WERI-Rb-1 (cell line): ENCODE results near the gene SDHAF1.
A peak's percentile ranks its signal among the peaks of the same experiment; 100 is the strongest.

Experiments
- DNase-seq: peaks from one replicate; pipeline ENCODE4 v3.0.0-alpha.2; 2020
- H3K27ac ChIP-seq: fragments of 250-450 bp; sonication (Bioruptor Pico); 2 replicates; pipeline ENCODE4 v1.5.1; 2020; ENCODE audit warnings: mild to moderate bottlenecking, moderate library complexity
- H3K27me3 ChIP-seq: fragments of 250-450 bp; sonication (Bioruptor Pico); 2 replicates; pipeline ENCODE4 v1.5.1; 2021; ENCODE audit warnings: mild to moderate bottlenecking, low read depth, moderate library complexity; ENCODE audit not compliant: insufficient read depth, severe bottlenecking
- H3K36me3 ChIP-seq: fragments of 250-450 bp; sonication (Bioruptor Pico); 2 replicates; pipeline ENCODE4 v1.5.1; 2020; ENCODE audit warnings: mild to moderate bottlenecking, moderate library complexity
- H3K4me3 ChIP-seq: 2 replicates; pipeline ENCODE4 v1.5.1; 2011; ENCODE audit warnings: low read depth, mild to moderate bottlenecking, control low read depth, low read length
- H3K9me3 ChIP-seq: fragments of 250-450 bp; sonication (Bioruptor Pico); 2 replicates; pipeline ENCODE4 v1.5.1; 2021; ENCODE audit warnings: mild to moderate bottlenecking, moderate library complexity; ENCODE audit not compliant: severe bottlenecking
- TF ChIP-seq, protein P1 (sequence below): IDR thresholded peaks from 2 replicates; pipeline ENCODE4 v1.5.1; 2011; ENCODE audit warnings: low read depth, mild to moderate bottlenecking, control low read depth, inconsistent platforms, low read length

Gene SDHAF1

DNA sequence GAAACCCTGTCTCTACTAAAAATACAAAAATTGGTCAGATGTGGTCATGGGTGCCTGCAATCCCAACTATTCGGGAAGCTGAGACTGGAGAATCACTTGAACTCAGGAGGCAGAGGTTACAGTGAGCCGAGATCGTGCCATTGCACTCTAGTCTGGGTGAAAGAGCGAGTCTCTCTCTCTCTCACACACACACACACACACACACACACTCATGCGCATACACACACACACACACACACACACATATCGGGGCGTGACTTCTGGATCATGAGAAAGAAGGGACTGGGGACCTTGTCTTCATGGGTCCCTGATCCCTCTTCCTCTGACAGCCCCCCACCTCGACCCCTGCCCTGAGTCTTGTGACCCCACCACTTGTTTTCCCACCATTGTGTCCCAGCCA, 11.8 kb upstream of the SDHAF1 start:
- no peaks in the 10 kb centered on the region for H3K36me3 ChIP-seq
- H3K9me3 ChIP-seq: no peaks in the 10 kb centered on the region
- H3K4me3 ChIP-seq: no peak overlapping the region
- DNase-seq: no peak
- H3K27me3 ChIP-seq: no peaks in the 10 kb centered on the region
- TF ChIP-seq, protein P1, sequence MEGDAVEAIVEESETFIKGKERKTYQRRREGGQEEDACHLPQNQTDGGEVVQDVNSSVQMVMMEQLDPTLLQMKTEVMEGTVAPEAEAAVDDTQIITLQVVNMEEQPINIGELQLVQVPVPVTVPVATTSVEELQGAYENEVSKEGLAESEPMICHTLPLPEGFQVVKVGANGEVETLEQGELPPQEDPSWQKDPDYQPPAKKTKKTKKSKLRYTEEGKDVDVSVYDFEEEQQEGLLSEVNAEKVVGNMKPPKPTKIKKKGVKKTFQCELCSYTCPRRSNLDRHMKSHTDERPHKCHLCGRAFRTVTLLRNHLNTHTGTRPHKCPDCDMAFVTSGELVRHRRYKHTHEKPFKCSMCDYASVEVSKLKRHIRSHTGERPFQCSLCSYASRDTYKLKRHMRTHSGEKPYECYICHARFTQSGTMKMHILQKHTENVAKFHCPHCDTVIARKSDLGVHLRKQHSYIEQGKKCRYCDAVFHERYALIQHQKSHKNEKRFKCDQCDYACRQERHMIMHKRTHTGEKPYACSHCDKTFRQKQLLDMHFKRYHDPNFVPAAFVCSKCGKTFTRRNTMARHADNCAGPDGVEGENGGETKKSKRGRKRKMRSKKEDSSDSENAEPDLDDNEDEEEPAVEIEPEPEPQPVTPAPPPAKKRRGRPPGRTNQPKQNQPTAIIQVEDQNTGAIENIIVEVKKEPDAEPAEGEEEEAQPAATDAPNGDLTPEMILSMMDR: no peak
- H3K27ac ChIP-seq: no peak overlapping the region

DNA sequence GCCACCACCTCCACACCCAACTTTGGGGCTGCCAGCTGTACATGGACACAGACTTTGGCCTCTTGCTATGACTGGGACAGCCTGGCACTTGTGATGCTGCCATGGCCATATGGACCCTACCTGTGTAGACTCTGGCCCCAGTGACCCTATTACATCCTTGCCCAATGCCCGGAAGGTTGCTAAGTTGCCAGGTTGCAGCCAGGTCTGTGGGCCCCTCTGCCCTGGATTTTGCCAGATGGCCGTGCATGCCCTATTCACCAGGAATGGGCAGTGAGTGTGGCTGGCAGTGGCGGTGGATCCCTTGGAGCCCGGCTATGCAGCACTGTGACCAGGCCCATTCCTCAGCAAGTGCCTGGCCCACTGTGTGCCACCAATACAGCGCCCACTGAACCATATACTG, 8.9 kb upstream of the SDHAF1 start:
- no peak for DNase-seq
- Histone ChIP-seq H3K36me3 (no peaks in the 10 kb centered on the region), H3K27me3 (no peaks in the 10 kb centered on the region), H3K27ac (no peak overlapping the region), H3K4me3 (no peak overlapping the region), H3K9me3 (no peaks in the 10 kb centered on the region)
- TF ChIP-seq, protein P1: no peak

DNA sequence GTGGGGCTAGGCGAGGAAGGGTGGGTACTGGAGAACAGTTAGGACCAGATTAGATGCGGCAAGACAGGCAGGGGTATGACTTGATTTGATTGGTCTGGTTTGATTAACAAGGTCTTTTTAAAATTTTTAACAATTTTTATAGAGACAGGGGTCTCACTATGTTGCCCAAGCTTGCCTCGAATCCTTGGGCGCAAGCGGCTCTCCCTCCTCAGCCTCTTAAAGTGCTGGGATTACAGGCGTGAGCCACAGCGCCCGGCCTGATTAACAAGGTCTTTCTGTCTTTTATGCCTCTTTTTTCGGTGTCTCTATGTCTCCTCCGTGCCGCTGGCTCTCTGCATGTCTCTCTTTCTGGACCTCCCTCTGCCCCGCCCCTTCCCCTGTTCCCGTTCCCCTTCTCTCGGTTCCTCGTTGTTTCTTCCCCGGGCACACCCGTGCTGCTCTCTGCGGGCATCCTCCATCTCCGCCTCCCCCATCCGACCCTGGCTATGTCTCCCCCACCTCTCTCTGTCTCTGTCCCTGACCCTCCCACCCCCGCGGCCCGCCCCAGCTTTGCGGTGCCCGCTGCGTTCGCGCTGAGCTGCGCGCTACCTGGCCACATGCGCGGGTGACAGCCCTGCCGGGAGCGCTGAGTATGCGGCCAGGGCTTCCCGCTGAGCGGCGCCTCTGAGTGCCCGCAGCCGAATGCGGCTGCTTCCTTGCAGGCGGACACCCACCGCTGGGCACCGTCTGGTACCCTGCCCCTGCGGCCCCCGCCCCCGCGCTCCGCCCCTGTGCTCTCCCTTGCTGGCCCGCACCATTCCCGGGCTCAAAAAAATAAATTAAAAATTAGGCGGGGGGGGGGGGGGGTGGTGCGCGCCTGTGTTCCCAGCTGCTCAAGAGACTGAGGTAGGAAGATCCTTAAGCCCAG, 8.1 kb upstream of the SDHAF1 start:
- peak; percentile 83 for DNase-seq
- Histone ChIP-seq H3K27me3 (no peaks in the 10 kb centered on the region), H3K4me3 (peak overlapping the region; percentile 51), H3K9me3 (no peaks in the 10 kb centered on the region), H3K36me3 (no peaks in the 10 kb centered on the region), H3K27ac (peak overlapping the region; percentile 77)
- TF ChIP-seq, protein P1: peak; percentile 26; the same call in 1 of the 2 replicates

DNA sequence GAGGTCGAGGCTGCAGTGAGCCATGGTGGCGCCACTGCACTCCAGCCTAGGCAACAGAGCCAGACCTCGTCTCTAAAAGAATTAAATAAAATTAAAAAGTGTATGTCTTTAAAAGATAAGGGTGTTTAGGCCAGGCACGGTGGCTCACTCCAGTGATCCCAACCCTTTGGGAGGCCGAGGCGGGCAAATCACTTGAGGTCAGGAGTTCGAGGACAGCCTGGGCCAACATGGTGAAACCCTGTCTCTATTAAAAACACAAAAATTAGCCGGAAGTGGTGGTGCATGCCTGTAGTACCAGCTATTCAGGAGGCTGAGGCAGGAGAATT, 7.5 kb upstream of the SDHAF1 start:
- peak overlapping the region; percentile 51 for H3K4me3 ChIP-seq
- TF ChIP-seq, protein P1: peak; percentile 4; the same call in 1 of the 2 replicates
- peak overlapping the region; percentile 77 for H3K27ac ChIP-seq
- no peaks in the 10 kb centered on the region for H3K36me3 ChIP-seq
- H3K9me3 ChIP-seq: no peaks in the 10 kb centered on the region
- DNase-seq: no peak
- H3K27me3 ChIP-seq: no peaks in the 10 kb centered on the region

DNA sequence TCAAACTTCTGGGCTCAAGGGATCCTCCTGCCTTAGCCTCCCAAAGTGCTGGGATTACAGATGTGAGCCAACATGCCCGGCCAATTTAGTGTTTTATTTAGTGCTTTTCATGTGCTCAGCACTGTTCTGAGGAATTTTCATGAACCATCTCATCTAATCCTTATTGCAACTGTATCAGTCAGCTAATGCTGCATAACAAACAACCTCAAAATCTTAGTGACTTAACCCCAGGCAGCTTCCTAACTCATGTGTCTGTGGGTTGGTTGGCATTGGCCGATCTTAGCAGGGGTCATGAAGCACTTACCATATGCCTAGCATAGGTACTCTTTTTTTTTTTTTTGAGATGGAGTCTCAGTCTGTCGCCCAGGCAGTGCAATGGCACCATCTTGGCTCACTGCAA, 6.2 kb upstream of the SDHAF1 start:
- H3K27ac ChIP-seq: no peak overlapping the region
- H3K36me3 ChIP-seq: no peaks in the 10 kb centered on the region
- TF ChIP-seq, protein P1: no peak
- H3K4me3 ChIP-seq: no peak overlapping the region
- DNase-seq: no peak
- no peaks in the 10 kb centered on the region for H3K27me3 ChIP-seq
- no peaks in the 10 kb centered on the region for H3K9me3 ChIP-seq
